GM18907 (cell line): ENCODE measurements around the gene PDC.
"Not testable (repeated sequence)": the region's sequence is repeated elsewhere in the genome, so short reads cannot be mapped to it uniquely, and the experiment has no call there.

Experiments
- ATAC-seq: cut with Tn5 transposase; IDR thresholded peaks from one replicate; pipeline ENCODE4 v1.9.1; 2021; ENCODE audit warnings: mild to moderate bottlenecking, moderate library complexity; ENCODE audit not compliant: unreplicated experiment

The PDC gene

DNA sequence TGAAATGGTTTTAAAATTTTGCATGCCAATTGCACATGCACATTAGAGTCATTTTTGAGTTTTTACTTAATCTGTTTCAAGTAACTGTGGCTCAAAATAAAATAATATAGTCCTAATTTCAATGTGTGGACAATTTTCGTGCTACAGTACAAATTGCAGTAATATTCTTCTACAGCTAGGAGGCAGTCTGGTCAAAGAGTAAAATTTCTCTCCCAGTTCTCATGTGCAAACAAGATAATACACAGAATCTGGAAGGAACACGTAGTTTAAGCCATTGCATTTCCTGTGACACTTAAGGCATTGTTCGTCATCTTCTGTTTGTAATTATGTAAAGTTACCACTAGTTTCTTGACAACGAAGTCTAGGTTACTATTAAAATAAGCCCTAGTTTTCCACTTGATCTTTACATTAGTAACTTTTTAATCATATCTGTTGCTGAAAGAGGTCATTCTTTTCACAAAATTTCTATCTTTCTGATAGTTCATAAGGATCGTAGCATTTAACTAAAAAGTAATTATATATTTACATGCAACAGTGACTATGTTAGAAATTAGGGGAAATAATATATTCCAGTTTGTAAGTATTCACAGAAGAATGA lies 56.4 kb downstream of the PDC start:
- no peak for ATAC-seq

DNA sequence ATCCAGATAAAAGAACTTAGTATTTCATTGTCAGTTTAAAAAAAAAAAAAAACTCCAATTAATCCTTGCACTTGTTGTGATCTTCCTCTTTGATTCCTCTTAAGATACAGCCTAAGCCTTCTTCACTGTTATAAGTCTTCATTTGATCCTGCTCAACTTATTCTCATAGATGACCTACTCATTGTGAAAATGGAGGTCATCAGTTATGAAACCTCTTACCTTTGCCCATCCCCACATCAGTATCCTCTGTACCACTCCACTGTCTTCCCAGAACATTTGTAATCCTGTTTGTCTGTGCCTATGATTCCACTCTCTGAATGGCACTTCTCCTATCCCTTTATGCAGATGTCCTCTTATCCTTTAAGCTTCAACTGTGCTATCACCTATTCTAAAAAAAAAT lies 57.3 kb downstream of the PDC start:
- ATAC-seq, result no peak

DNA sequence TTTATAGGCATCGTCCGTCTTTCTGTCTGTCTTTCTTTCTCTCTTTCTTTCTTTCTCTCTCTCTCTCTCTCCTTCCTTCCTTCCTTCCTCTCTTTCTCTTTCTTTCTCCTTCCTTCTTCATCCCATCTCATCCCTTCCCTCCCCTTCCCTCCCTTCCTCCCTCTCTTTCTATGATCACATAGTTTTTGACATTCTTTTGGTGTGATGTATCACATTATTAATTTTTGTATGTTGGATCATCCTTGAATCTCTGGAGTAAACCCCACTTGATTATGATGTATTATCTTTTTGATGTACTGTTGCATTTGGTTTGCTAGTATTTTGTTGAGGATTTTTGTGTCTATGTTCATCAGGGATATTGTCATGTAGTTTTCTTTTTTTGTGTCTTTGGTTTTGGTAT lies 59.5 kb downstream of the PDC start:
- not testable (repeated sequence) for ATAC-seq
